ENCODE data around the gene DLGAP1. TPM values are rescaled to one million over a fixed set of nuclear protein-coding genes. Genes with fewer than 3 reads are reported as not detected.

Gene DLGAP1
- total and polyA plus RNA-seq, 2 of the 8 experiments (the other 6 are each of a cell fraction or from before 2014, with no cell fraction given), result 11.8 to 16.9 TPM

DNA sequence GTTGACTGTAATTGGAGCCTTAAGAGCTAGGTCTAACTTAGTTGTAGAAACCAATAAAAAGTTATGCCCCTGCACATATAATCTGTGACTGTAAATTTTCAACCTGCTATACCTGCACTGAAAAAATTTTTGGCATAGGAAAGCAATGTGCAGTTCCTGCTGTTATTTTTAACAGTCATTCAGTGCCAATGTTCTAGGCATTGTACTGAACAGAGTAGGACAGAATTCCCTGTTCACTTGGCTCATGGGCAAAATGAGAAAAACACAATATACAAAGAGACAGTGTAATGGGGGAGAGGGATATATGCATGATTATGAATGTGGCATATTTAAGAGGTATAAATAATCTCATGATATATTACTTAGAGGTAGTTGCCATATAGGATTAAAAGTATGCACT is 547.2 kb downstream of the DLGAP1 start (continued):
- TF ChIP-seq RFX5 (IDR thresholded peaks at IDR 0.05; ENCODE audit: borderline replicate concordance, low read depth, low read length) (no peak), TAF7 (optimal IDR thresholded peaks at IDR 0.05; ENCODE audit: borderline replicate concordance, low read depth, low read length) (no peak)
- TF ChIP-seq, protein P1, sequence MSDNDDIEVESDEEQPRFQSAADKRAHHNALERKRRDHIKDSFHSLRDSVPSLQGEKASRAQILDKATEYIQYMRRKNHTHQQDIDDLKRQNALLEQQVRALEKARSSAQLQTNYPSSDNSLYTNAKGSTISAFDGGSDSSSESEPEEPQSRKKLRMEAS (IDR thresholded peaks at IDR 0.05), result no peak
